ENCODE data around the gene SRSF2. TPM values are rescaled to one million over a fixed set of nuclear protein-coding genes. Genes with fewer than 3 reads are reported as not detected.

The SRSF2 gene
- polyA plus RNA-seq (2013), result 376 TPM

- Histone ChIP-seq H3K9me3 (ENCODE audit: control extremely low read depth in 1 of 5, control insufficient read depth in 4 of 5, insufficient read depth in 2 of 5, low read depth in 1 of 5, low read length in 4 of 5) (no peaks in the 10 kb centered on the region), H3K4me1 (ENCODE audit: control extremely low read depth in 1 of 4, control insufficient read depth in 4 of 4, insufficient read depth in 4 of 4, low read length in 3 of 4) (peaks cover 32 to 47% (median 38%) of the 10 kb centered on the region in 4 experiments), H3K27ac (ENCODE audit: insufficient read depth in 1 of 2, low read depth in 1 of 2, low read length in 2 of 2, poor library complexity in 1 of 2, severe bottlenecking in 2 of 2) (peak within 1 kb of the TSS; percentile 88 to 95), H3K36me3 (ENCODE audit: control insufficient read depth in 4 of 4, insufficient read depth in 4 of 4, low read length in 3 of 4) (peaks cover 8 to 46% (median 37%) of the 10 kb centered on the region in 4 experiments), H3K4me3 (ENCODE audit: control insufficient read depth in 1 of 7, extremely low read depth in 1 of 7, insufficient read depth in 4 of 7, low read depth in 2 of 7, low read length in 6 of 7) (peak within 1 kb of the TSS; percentile 98 to 100 (median 99)), H3K27me3 (replicated peaks in 2 of 5; ENCODE audit: control insufficient read depth in 4 of 5, insufficient read depth in 5 of 5, low read length in 4 of 5) (no peaks in the 10 kb centered on the region)
- ChIA-PET CTCF (interaction anchor here (1.6 to 3.6 kb wide), 2 partner anchors 10 to 23 kb away, joined by 3 to 14 read pairs; partner anchors contain the start of genes JMJD6 and METTL23), POLR2A (interaction anchor here (0.7 to 3.6 kb wide), 3 partner anchors 10 to 43 kb away, joined by 3 to 33 read pairs (median 4); partner anchors contain the start of genes JMJD6 and METTL23)
- DNase-seq, result peak; percentile 98 to 99 (median 99)
- WGBS (ENCODE audit: insufficient coverage), result 0% methylated on average over 43 of the region's 60 CpGs
Measured at GRCh38 chr17:76737082-76737675, at the start of gene SRSF2. Gene SRSF2 (minus strand): TSS chr17:76737331. CDS start chr17:76737160, 171 bp downstream.

GRCh38 chr17:76784926-76785325 lies 47.8 kb upstream of the SRSF2 start:
- no CpG with 5 or more reads among the region's 3 CpGs for WGBS (ENCODE audit: insufficient coverage)
- no peak overlapping the region for H3K4me3 ChIP-seq (ENCODE audit: control insufficient read depth in 1 of 7, extremely low read depth in 1 of 7, insufficient read depth in 4 of 7, low read depth in 2 of 7, low read length in 6 of 7)
- H3K27me3 ChIP-seq (replicated peaks in 2 of 5; ENCODE audit: control insufficient read depth in 4 of 5, insufficient read depth in 5 of 5, low read length in 4 of 5), result no peaks in the 10 kb centered on the region
- CTCF ChIA-PET, result interaction anchor here (1.3 kb wide), 1 partner anchor 74 kb away, joined by 3 read pairs; the partner anchor contains the start of gene MXRA7
- H3K27ac ChIP-seq (ENCODE audit: insufficient read depth in 1 of 2, low read depth in 1 of 2, low read length in 2 of 2, poor library complexity in 1 of 2, severe bottlenecking in 2 of 2), result no peak overlapping the region
- POLR2A ChIA-PET, result no interaction called here
- H3K9me3 ChIP-seq (ENCODE audit: control extremely low read depth in 1 of 5, control insufficient read depth in 4 of 5, insufficient read depth in 2 of 5, low read depth in 1 of 5, low read length in 4 of 5), result no peaks in the 10 kb centered on the region
- peaks cover 0 to 10% (median 6%) of the 10 kb centered on the region in 4 experiments for H3K36me3 ChIP-seq (ENCODE audit: control insufficient read depth in 4 of 4, insufficient read depth in 4 of 4, low read length in 3 of 4)
- H3K4me1 ChIP-seq (ENCODE audit: control extremely low read depth in 1 of 4, control insufficient read depth in 4 of 4, insufficient read depth in 4 of 4, low read length in 3 of 4), result no peaks in the 10 kb centered on the region
- DNase-seq, result no peak

GRCh38 chr17:76783146-76783545 lies 46.0 kb upstream of the SRSF2 start:
- CTCF ChIA-PET, result no interaction called here
- H3K27ac ChIP-seq (ENCODE audit: insufficient read depth in 1 of 2, low read depth in 1 of 2, low read length in 2 of 2, poor library complexity in 1 of 2, severe bottlenecking in 2 of 2), result no peak overlapping the region
- POLR2A ChIA-PET, result interaction anchor here (0.6 kb wide), 2 partner anchors 139 to 359 kb away, joined by 3 to 4 read pairs; no protein-coding TSS in a partner anchor

GRCh38 chr17:76781056-76781982 lies 44.2 kb upstream of the SRSF2 start:
- Histone ChIP-seq H3K9me3 (ENCODE audit: control extremely low read depth in 1 of 5, control insufficient read depth in 4 of 5, insufficient read depth in 2 of 5, low read depth in 1 of 5, low read length in 4 of 5) (no peaks in the 10 kb centered on the region), H3K4me1 (ENCODE audit: control extremely low read depth in 1 of 4, control insufficient read depth in 4 of 4, insufficient read depth in 4 of 4, low read length in 3 of 4) (no peaks in the 10 kb centered on the region), H3K36me3 (ENCODE audit: control insufficient read depth in 4 of 4, insufficient read depth in 4 of 4, low read length in 3 of 4) (peaks cover 2 to 18% (median 10%) of the 10 kb centered on the region in 4 experiments), H3K4me3 (ENCODE audit: control insufficient read depth in 1 of 7, extremely low read depth in 1 of 7, insufficient read depth in 4 of 7, low read depth in 2 of 7, low read length in 6 of 7) (no peak overlapping the region), H3K27ac (ENCODE audit: insufficient read depth in 1 of 2, low read depth in 1 of 2, low read length in 2 of 2, poor library complexity in 1 of 2, severe bottlenecking in 2 of 2) (no peak overlapping the region), H3K27me3 (replicated peaks in 2 of 5; ENCODE audit: control insufficient read depth in 4 of 5, insufficient read depth in 5 of 5, low read length in 4 of 5) (no peaks in the 10 kb centered on the region)
- POLR2A ChIA-PET, result interaction anchor here (0.6 kb wide), 1 partner anchor 39 kb away, joined by 4 read pairs; no protein-coding TSS in a partner anchor
- DNase-seq, result peak in 2 of 3 donors; percentile 14 to 38
- 95% methylated on average over 11 of the region's 12 CpGs for WGBS (ENCODE audit: insufficient coverage)
- CTCF ChIA-PET, result interaction anchor here (0.6 to 1.4 kb wide), 2 partner anchors 42 to 290 kb away, joined by 3 read pairs; no protein-coding TSS in a partner anchor

More at GRCh38 chr17:76783146-76783545, 46.0 kb upstream of the SRSF2 start:
- no CpG with 5 or more reads among the region's 5 CpGs for WGBS (ENCODE audit: insufficient coverage)
- Histone ChIP-seq H3K9me3 (ENCODE audit: control extremely low read depth in 1 of 5, control insufficient read depth in 4 of 5, insufficient read depth in 2 of 5, low read depth in 1 of 5, low read length in 4 of 5) (no peaks in the 10 kb centered on the region), H3K36me3 (ENCODE audit: control insufficient read depth in 4 of 4, insufficient read depth in 4 of 4, low read length in 3 of 4) (peaks cover 1 to 13% (median 9%) of the 10 kb centered on the region in 4 experiments), H3K4me1 (ENCODE audit: control extremely low read depth in 1 of 4, control insufficient read depth in 4 of 4, insufficient read depth in 4 of 4, low read length in 3 of 4) (no peaks in the 10 kb centered on the region), H3K27me3 (replicated peaks in 2 of 5; ENCODE audit: control insufficient read depth in 4 of 5, insufficient read depth in 5 of 5, low read length in 4 of 5) (no peaks in the 10 kb centered on the region), H3K4me3 (ENCODE audit: control insufficient read depth in 1 of 7, extremely low read depth in 1 of 7, insufficient read depth in 4 of 7, low read depth in 2 of 7, low read length in 6 of 7) (no peak overlapping the region)
- no peak for DNase-seq

- 96% methylated on average over 8 of the region's 10 CpGs for WGBS (ENCODE audit: insufficient coverage)
- Histone ChIP-seq H3K27me3 (replicated peaks in 2 of 5; ENCODE audit: control insufficient read depth in 4 of 5, insufficient read depth in 5 of 5, low read length in 4 of 5) (no peaks in the 10 kb centered on the region), H3K36me3 (ENCODE audit: control insufficient read depth in 4 of 4, insufficient read depth in 4 of 4, low read length in 3 of 4) (peaks cover 12 to 34% (median 17%) of the 10 kb centered on the region in 4 experiments), H3K4me1 (ENCODE audit: control extremely low read depth in 1 of 4, control insufficient read depth in 4 of 4, insufficient read depth in 4 of 4, low read length in 3 of 4) (peaks cover 0 to 3% (median 0%) of the 10 kb centered on the region in 4 experiments), H3K27ac (ENCODE audit: insufficient read depth in 1 of 2, low read depth in 1 of 2, low read length in 2 of 2, poor library complexity in 1 of 2, severe bottlenecking in 2 of 2) (no peak overlapping the region), H3K4me3 (ENCODE audit: control insufficient read depth in 1 of 7, extremely low read depth in 1 of 7, insufficient read depth in 4 of 7, low read depth in 2 of 7, low read length in 6 of 7) (no peak overlapping the region), H3K9me3 (ENCODE audit: control extremely low read depth in 1 of 5, control insufficient read depth in 4 of 5, insufficient read depth in 2 of 5, low read depth in 1 of 5, low read length in 4 of 5) (no peaks in the 10 kb centered on the region)
- ChIA-PET POLR2A (no interaction called here), CTCF (no interaction called here)
- DNase-seq, result no peak
Measured at GRCh38 chr17:76775021-76775600, 38.0 kb upstream of the SRSF2 start.

- POLR2A ChIA-PET, result no interaction called here
- 98% methylated on average over 4 of the region's 6 CpGs for WGBS (ENCODE audit: insufficient coverage)
Measured at GRCh38 chr17:76772842-76773525, 35.9 kb upstream of the SRSF2 start.

More at GRCh38 chr17:76772842-76773525, 35.9 kb upstream of the SRSF2 start:
- H3K27me3 ChIP-seq (replicated peaks in 2 of 5; ENCODE audit: control insufficient read depth in 4 of 5, insufficient read depth in 5 of 5, low read length in 4 of 5), result no peaks in the 10 kb centered on the region
- CTCF ChIA-PET, result interaction anchor here (1.0 kb wide), 1 partner anchor 30 kb away, joined by 3 read pairs; no protein-coding TSS in a partner anchor
- H3K4me1 ChIP-seq (ENCODE audit: control extremely low read depth in 1 of 4, control insufficient read depth in 4 of 4, insufficient read depth in 4 of 4, low read length in 3 of 4), result peaks cover 0 to 3% (median 0%) of the 10 kb centered on the region in 4 experiments
- peaks cover 14 to 35% (median 15%) of the 10 kb centered on the region in 4 experiments for H3K36me3 ChIP-seq (ENCODE audit: control insufficient read depth in 4 of 4, insufficient read depth in 4 of 4, low read length in 3 of 4)
- no peak overlapping the region for H3K4me3 ChIP-seq (ENCODE audit: control insufficient read depth in 1 of 7, extremely low read depth in 1 of 7, insufficient read depth in 4 of 7, low read depth in 2 of 7, low read length in 6 of 7)
- no peaks in the 10 kb centered on the region for H3K9me3 ChIP-seq (ENCODE audit: control extremely low read depth in 1 of 5, control insufficient read depth in 4 of 5, insufficient read depth in 2 of 5, low read depth in 1 of 5, low read length in 4 of 5)
- DNase-seq, result peak in 2 of 3 donors; percentile 31 to 33
- H3K27ac ChIP-seq (ENCODE audit: insufficient read depth in 1 of 2, low read depth in 1 of 2, low read length in 2 of 2, poor library complexity in 1 of 2, severe bottlenecking in 2 of 2), result no peak overlapping the region
